ENCODE measurements around the gene AMBRA1. TPM values are rescaled to one million over a fixed set of nuclear protein-coding genes. Genes with fewer than 3 reads are reported as not detected.
A peak's percentile ranks its signal among the peaks of the same experiment; 100 is the strongest.

Gene AMBRA1
- total and polyA plus RNA-seq, 2 donors (not counting 3 experiments of a cell fraction or from before 2014, with no cell fraction given): 18.4 to 32.4 TPM

DNA sequence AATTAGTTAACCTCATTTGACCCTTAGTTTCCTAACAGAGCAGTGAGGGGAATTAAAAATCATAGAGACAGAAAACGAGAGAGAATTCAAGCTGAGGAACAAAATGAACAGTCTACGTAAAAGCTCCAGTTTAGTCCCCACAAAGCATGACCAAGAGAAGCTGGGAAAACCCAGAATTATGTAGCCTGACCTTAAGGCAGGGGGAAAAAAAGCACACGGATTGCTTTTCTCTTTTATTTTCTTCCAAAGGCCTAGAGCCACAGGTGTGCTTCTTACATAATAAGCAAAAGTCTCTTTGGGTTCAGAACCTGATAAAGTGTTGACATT lies 514 bp upstream of the AMBRA1 start:
- DNase-seq (ENCODE audit: low read depth, low spot score): no peak
- Histone ChIP-seq H4K20me1 (replicated peaks; ENCODE audit: control insufficient read depth, extremely low read depth, insufficient read depth, low read length) (no peaks in the 10 kb centered on the region), H3K9me1 (replicated peaks; ENCODE audit: control insufficient read depth, extremely low read depth, insufficient read depth, low read length) (no peaks in the 10 kb centered on the region), H3K4me1 (ENCODE audit: control insufficient read depth, extremely low read depth, insufficient read depth, low read length) (peaks cover 36% of the 10 kb centered on the region), H3K4me2 (ENCODE audit: insufficient read depth, low read length) (peak overlapping the region; percentile 80), H3K9me3 (replicated peaks; ENCODE audit: control insufficient read depth, insufficient read depth, low read length) (no peaks in the 10 kb centered on the region), H3K27ac (ENCODE audit: insufficient read depth, low read depth, low read length) (peak overlapping the region; percentile 66), H3K27me3 (ENCODE audit: control insufficient read depth in 2 of 2, insufficient read depth in 2 of 2, low read length in 2 of 2) (no peaks in the 10 kb centered on the region), H2AFZ (ENCODE audit: low read depth, low read length) (peak overlapping the region; percentile 99), H3K9ac (replicated peaks; ENCODE audit: extremely low read depth, insufficient read depth, low read length) (peak overlapping the region; percentile 83), H3K36me3 (ENCODE audit: control insufficient read depth in 2 of 2, extremely low read depth in 1 of 2, insufficient read depth in 2 of 2, low read length in 2 of 2) (no peaks in the 10 kb centered on the region), H3K79me2 (ENCODE audit: control insufficient read depth, insufficient read depth, low read length) (peaks cover 44% of the 10 kb centered on the region), H3K4me3 (replicated peaks in 1 of 3; ENCODE audit: insufficient read depth in 1 of 3, low read depth in 1 of 3, low read length in 3 of 3) (peak overlapping the region; percentile 29 to 90 (median 88))
- ChIA-PET CTCF (interaction anchor here (0.8 to 1.6 kb wide), 6 partner anchors 13 to 202 kb away, joined by 3 to 8 read pairs (median 4); partner anchors contain the start of genes ATG13 and CHRM4), POLR2A (interaction anchor here (0.5 kb wide), 1 partner anchor 11 kb away, joined by 3 read pairs; no protein-coding TSS in a partner anchor)
- BruUV-seq (replicated peaks): no TSS peak
- dilution Hi-C loops (cut with MboI; ENCODE audit: extremely low pct_ligation_motif_present, low sequenced_read_pairs): no loop called here
- no peak for TF ChIP-seq JUN (IDR thresholded peaks at IDR 0.05; ENCODE audit: borderline replicate concordance, insufficient read depth, insufficient read length, low read depth)
- TF ChIP-seq POLR2AphosphoS5 (IDR thresholded peaks at IDR 0.05; ENCODE audit: insufficient read depth, low read depth, low read length): no peak
- no peak for TF ChIP-seq POLR2A (IDR thresholded peaks at IDR 0.05; ENCODE audit: low read depth, low read length)
- TF ChIP-seq, protein P1, sequence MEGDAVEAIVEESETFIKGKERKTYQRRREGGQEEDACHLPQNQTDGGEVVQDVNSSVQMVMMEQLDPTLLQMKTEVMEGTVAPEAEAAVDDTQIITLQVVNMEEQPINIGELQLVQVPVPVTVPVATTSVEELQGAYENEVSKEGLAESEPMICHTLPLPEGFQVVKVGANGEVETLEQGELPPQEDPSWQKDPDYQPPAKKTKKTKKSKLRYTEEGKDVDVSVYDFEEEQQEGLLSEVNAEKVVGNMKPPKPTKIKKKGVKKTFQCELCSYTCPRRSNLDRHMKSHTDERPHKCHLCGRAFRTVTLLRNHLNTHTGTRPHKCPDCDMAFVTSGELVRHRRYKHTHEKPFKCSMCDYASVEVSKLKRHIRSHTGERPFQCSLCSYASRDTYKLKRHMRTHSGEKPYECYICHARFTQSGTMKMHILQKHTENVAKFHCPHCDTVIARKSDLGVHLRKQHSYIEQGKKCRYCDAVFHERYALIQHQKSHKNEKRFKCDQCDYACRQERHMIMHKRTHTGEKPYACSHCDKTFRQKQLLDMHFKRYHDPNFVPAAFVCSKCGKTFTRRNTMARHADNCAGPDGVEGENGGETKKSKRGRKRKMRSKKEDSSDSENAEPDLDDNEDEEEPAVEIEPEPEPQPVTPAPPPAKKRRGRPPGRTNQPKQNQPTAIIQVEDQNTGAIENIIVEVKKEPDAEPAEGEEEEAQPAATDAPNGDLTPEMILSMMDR (IDR thresholded peaks at IDR 0.05; ENCODE audit: extremely low read depth in 1 of 2, insufficient read depth in 1 of 2, low read depth in 1 of 2, low read length in 2 of 2): no peak
- no peak for TF ChIP-seq EZH2 (IDR thresholded peaks at IDR 0.05; ENCODE audit: borderline replicate concordance, low read depth, low read length, severe bottlenecking)
- TF ChIP-seq FOS (IDR thresholded peaks at IDR 0.05; ENCODE audit: borderline replicate concordance, insufficient read depth, low read length): no peak
- TF ChIP-seq MYC (IDR thresholded peaks at IDR 0.05; ENCODE audit: low read depth, low read length): no peak
- no peak for TF ChIP-seq GATA2 (IDR thresholded peaks at IDR 0.05; ENCODE audit: insufficient read depth, insufficient read length, low read depth, low read length)
- TF ChIP-seq, protein P2, sequence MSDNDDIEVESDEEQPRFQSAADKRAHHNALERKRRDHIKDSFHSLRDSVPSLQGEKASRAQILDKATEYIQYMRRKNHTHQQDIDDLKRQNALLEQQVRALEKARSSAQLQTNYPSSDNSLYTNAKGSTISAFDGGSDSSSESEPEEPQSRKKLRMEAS (IDR thresholded peaks at IDR 0.05; ENCODE audit: insufficient read depth, insufficient read length): no peak
- no peak for FAIRE-seq
- intact Hi-C loops (cut with micrococcal nuclease): loop anchor here (1.0 kb wide), 1 partner anchor 23 kb away; the partner anchor contains the start of genes ATG13 and HARBI1
